Upper lobe of left lung (tissue), 6 donors: ENCODE results near the gene PLCB1. TPM values are rescaled to one million over a fixed set of nuclear protein-coding genes. Genes with fewer than 3 reads are reported as not detected.

Source experiments
- ATAC-seq, 2 donors: fragments of 200-7000 bp; cut with Tn5 transposase; one replicate each; pipeline ENCODE4 v1.9.1; 2022; ENCODE audit warnings: mild to moderate bottlenecking in 2 of 2, moderate library complexity in 2 of 2; ENCODE audit not compliant: low FRiP score in 2 of 2
- DNase-seq, 2 donors: peaks; one replicate each; pipeline ENCODE4 v3.0.0-alpha.2; 2019 to 2020
- H3K27ac ChIP-seq, 4 donors: fragments of 200-600 bp; sonication (generic); one replicate each; pipeline ENCODE4 v1.5.1; 2016 to 2019
- H3K27me3 ChIP-seq, 4 donors: fragments of 200-600 bp; sonication (generic); one replicate each; pipeline ENCODE4 v1.5.1; 2017 to 2019
- H3K36me3 ChIP-seq, 4 donors: fragments of 200-600 bp; sonication (generic); one replicate each; pipeline ENCODE4 v1.5.1; 2016 to 2019
- H3K4me1 ChIP-seq, 4 donors: fragments of 200-600 bp; sonication (generic); one replicate each; pipeline ENCODE4 v1.5.1; 2018 to 2019
- H3K4me3 ChIP-seq, 4 donors: fragments of 200-600 bp; sonication (generic); one replicate each; pipeline ENCODE4 v1.5.1; 2017 to 2019; ENCODE audit warnings: mild to moderate bottlenecking in 2 of 4, moderate library complexity in 1 of 4
- H3K9me3 ChIP-seq, 4 donors: fragments of 200-600 bp; sonication (generic); one replicate each; pipeline ENCODE4 v1.5.1; 2018 to 2019
- EP300 ChIP-seq, 4 donors: sonication (generic); formaldehyde crosslinking; IDR thresholded peaks; one replicate each; pipeline ENCODE4 v1.5.1; 2017; ENCODE audit warnings: antibody characterized with exemption in 4 of 4, control low read depth in 2 of 4
- POLR2A ChIP-seq, 4 donors: fragments of 450-650 bp; IDR thresholded peaks; one replicate each; pipeline ENCODE4 v1.5.1; 2016 to 2017; ENCODE audit warnings: antibody characterized with exemption in 4 of 4, mild to moderate bottlenecking in 2 of 4
- POLR2AphosphoS5 ChIP-seq, 2 donors: sonication (generic); formaldehyde crosslinking; IDR thresholded peaks; one replicate each; pipeline ENCODE4 v1.5.1; 2017; ENCODE audit warnings: antibody characterized with exemption in 2 of 2
- WGBS, 2 donors: methylation state at CpG; one replicate each; pipeline ENCODE4 v1.1.5; 2017 to 2018; 5-methylcytosine and 5-hydroxymethylcytosine counted together
- total RNA-seq, 6 donors: library from RNA; depleted of rRNA in 4 of 6; stranded (reverse); fragments of >200 nt in 4 of 6; gene quantifications; one replicate each; pipeline versions ENCODE4 v1.1.0 to v1.2.1, GENCODE V29; 2016 to 2021
- TF ChIP-seq, protein P1 (sequence below), 6 experiments: fragments of 450-650 bp in 4 of 6; fragments of 200-600 bp in 2 of 6; sonication (generic) in 2 of 6; IDR thresholded peaks; one replicate each; pipeline ENCODE4 v1.5.1; 2016 to 2019; ENCODE audit warnings: antibody characterized with exemption in 6 of 6
- donor health status: DM: no; HTN: no; CAD: no; lungs with moderate emphysema.
- donor health status: DM: no; HTN: yes; CAD: no; lungs with severe emphysema.

The PLCB1 gene
- total RNA-seq, 6 donors from 2014 or later = 4.8 to 26.2 (median 10.7) TPM

DNA sequence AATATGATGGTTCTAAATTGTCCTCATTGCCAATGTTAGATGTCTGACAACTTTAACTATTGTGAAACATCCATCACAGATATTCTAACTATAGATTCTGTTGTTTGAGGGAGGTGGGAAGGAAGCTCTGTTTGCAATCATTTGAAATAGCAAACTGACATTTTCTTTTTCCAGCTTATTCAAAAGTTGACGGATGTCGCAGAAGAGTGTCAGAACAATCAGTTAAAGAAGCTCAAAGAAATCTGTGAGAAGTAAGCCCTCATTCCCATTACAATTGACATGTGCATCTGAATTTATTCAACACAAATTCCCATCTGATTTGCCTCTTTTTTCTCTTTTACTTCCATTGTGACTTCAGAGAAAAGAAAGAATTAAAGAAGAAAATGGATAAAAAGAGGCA, 656.2 kb downstream of the PLCB1 start:
- Histone ChIP-seq H3K36me3 (no peaks in the 10 kb centered on the region), H3K4me1 (no peaks in the 10 kb centered on the region), H3K27me3 (no peaks in the 10 kb centered on the region), H3K27ac (no peak overlapping the region), H3K9me3 (no peaks in the 10 kb centered on the region), H3K4me3 (no peak overlapping the region)
- whole genome bisulfite sequencing, 2 donors = 83 to 88% methylated on average over 2 of the region's 2 CpGs
- TF ChIP-seq, protein P1, sequence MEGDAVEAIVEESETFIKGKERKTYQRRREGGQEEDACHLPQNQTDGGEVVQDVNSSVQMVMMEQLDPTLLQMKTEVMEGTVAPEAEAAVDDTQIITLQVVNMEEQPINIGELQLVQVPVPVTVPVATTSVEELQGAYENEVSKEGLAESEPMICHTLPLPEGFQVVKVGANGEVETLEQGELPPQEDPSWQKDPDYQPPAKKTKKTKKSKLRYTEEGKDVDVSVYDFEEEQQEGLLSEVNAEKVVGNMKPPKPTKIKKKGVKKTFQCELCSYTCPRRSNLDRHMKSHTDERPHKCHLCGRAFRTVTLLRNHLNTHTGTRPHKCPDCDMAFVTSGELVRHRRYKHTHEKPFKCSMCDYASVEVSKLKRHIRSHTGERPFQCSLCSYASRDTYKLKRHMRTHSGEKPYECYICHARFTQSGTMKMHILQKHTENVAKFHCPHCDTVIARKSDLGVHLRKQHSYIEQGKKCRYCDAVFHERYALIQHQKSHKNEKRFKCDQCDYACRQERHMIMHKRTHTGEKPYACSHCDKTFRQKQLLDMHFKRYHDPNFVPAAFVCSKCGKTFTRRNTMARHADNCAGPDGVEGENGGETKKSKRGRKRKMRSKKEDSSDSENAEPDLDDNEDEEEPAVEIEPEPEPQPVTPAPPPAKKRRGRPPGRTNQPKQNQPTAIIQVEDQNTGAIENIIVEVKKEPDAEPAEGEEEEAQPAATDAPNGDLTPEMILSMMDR (IDR thresholded peaks at IDR 0.05) = no peak
- no peak for TF ChIP-seq POLR2AphosphoS5 (IDR thresholded peaks at IDR 0.05)
- no peak for TF ChIP-seq EP300 (IDR thresholded peaks at IDR 0.05)
- TF ChIP-seq POLR2A (IDR thresholded peaks at IDR 0.05) = no peak
- DNase-seq = no peak
- no peak for ATAC-seq

DNA sequence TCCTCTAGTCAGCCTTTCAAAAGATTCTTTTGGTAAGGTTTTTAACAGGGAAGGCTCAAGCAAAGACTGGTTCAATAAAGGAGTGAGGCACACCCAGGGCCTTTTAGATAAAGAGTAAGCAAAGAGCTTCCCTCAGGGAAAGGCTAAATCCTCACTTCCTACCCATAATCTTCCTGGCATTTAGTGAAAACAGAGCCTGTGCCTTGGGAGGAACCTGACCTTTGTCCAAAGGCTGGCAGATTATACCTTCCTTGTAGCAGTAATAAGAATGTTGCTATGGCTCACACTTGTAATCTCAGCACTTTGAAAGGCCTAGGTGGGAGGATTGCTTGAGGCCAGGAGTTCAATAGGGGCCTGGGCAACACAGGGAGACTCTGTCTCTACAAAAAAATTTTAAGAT, 656.8 kb downstream of the PLCB1 start:
- H3K36me3 ChIP-seq = no peaks in the 10 kb centered on the region
- no peak for ATAC-seq

DNA sequence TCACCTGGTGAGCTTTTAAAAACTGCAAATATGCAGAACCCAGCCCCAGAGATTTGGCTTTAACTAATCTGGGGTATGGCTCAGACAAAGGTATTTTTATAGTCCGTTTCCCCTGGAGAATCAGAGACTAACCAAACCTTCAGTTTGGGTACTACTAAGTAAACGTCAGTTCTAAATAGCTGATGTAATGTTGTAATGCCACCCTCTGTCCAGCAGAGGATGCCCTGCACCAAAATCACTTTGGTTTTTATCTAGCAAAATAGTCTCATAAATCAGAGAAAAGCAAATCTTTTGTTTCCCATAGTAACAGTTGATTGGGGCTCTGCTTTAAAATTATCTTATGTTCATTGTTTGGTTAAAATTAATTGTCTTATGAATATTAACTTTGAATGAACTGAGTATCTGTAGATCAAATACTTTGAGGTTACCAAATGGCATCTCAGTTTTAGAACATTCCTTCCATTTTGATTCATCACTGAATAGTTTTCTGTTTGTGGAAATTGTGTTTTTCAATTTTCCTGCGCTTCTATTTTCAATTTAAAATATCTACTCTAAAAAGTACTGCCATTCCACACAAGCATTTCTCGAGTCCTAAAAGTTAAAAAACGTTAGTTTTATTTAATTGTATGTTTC, 658.5 kb downstream of the PLCB1 start:
- peak in 1 of 2 donors; percentile 63 for ATAC-seq

More for the DNA sequence above, 656.8 kb downstream of the PLCB1 start:
- H3K4me3 ChIP-seq = no peak overlapping the region
- no peaks in the 10 kb centered on the region for H3K4me1 ChIP-seq
- no peak overlapping the region for H3K27ac ChIP-seq
- H3K9me3 ChIP-seq = no peaks in the 10 kb centered on the region
- TF ChIP-seq EP300 (IDR thresholded peaks at IDR 0.05) (no peak), POLR2A (IDR thresholded peaks at IDR 0.05) (no peak)
- H3K27me3 ChIP-seq = no peaks in the 10 kb centered on the region
- no peak for DNase-seq

GRCh38 chr20:8795404-8795803, 663.3 kb downstream of the PLCB1 start:
- no peak overlapping the region for H3K27ac ChIP-seq
- no peaks in the 10 kb centered on the region for H3K4me1 ChIP-seq
- H3K27me3 ChIP-seq = no peaks in the 10 kb centered on the region
- DNase-seq (no peak), ATAC-seq (no peak)
- 80 to 81% methylated on average over 6 of the region's 6 CpGs for WGBS, 2 donors
- TF ChIP-seq, protein P1 (IDR thresholded peaks at IDR 0.05) = no peak
- no peaks in the 10 kb centered on the region for H3K9me3 ChIP-seq
- H3K36me3 ChIP-seq = no peaks in the 10 kb centered on the region
- H3K4me3 ChIP-seq = no peak overlapping the region

More for the DNA sequence above, 658.5 kb downstream of the PLCB1 start:
- TF ChIP-seq, protein P1 (IDR thresholded peaks at IDR 0.05) = peak; percentile 57 to 87 (median 85)
- TF ChIP-seq POLR2A (IDR thresholded peaks at IDR 0.05) = no peak
- no peak for DNase-seq
- H3K27ac ChIP-seq = no peak overlapping the region
- no peaks in the 10 kb centered on the region for H3K27me3 ChIP-seq
- H3K36me3 ChIP-seq = no peaks in the 10 kb centered on the region
- WGBS, 2 donors = 54 to 59% methylated on average over 5 of the region's 5 CpGs
- no peak overlapping the region for H3K4me3 ChIP-seq
- no peaks in the 10 kb centered on the region for H3K4me1 ChIP-seq
- no peaks in the 10 kb centered on the region for H3K9me3 ChIP-seq

DNA sequence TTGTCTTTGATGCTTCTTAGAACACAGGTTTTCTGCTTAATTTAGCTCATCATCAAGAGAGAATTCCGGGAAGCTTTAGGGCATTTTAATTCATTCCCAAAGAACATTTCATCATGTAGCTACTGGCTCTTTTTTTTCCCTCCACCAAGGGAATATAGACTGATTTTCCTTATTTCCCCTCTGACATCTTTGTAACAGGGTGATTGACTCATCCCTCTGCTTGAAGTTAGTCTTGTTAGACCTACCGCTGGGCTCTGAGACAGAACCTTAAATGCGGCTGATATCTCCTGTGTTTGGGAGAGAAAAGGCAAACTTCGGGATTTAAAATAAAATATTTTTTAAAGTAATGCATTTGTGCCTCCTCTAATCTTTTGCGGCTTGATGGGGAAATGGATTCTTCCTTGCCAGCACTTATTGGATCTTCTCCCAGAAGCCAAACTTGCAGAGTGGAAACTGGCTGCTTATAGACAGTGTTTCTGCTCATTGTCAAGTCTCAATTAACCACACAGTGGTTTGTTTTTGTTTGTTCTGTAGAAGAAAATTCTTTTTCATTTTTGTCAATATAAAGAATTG, 664.1 kb downstream of the PLCB1 start:
- TF ChIP-seq POLR2AphosphoS5 (IDR thresholded peaks at IDR 0.05) (no peak), POLR2A (IDR thresholded peaks at IDR 0.05) (no peak), EP300 (IDR thresholded peaks at IDR 0.05) (no peak)
- TF ChIP-seq, protein P1 (IDR thresholded peaks at IDR 0.05) = no peak
- Histone ChIP-seq H3K9me3 (no peaks in the 10 kb centered on the region), H3K4me1 (no peaks in the 10 kb centered on the region), H3K27me3 (no peaks in the 10 kb centered on the region), H3K36me3 (no peaks in the 10 kb centered on the region), H3K4me3 (no peak overlapping the region), H3K27ac (no peak overlapping the region)
- DNase-seq = no peak
- WGBS, 2 donors = 63 to 65% methylated on average over 5 of the region's 5 CpGs
- ATAC-seq = peak in 1 of 2 donors; percentile 52
